Measurements from ENCODE around the gene PTPRN2.

The PTPRN2 gene

DNA sequence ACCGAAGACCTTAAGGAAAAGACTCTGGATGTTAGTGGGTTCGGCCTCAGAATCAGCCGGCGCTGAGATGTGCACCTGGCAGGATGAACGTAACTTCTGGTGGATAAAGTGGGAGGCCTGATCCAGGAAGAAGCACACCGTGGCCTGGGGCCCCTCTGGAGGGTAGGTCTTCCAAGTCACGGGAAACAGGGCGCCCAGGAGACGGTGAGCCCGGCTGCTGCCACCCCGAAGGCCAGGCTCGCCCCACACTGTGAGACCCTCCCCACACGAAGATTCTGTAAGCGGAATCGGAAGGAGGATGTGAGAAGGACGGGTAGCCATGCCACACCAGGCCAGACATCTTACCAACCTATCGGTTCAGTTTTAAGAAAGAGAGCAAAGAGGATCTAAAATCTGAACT is 971.8 kb downstream of the PTPRN2 start:
- H3K4me3 ChIP-seq (ENCODE audit: low read depth, low read length): no peak overlapping the region

GRCh38 chr7:157615101-157615817 is 972.4 kb downstream of the PTPRN2 start:
- H3K4me3 ChIP-seq (ENCODE audit: low read depth, low read length): no peak overlapping the region

GRCh38 chr7:157614457-157615020 is 973.1 kb downstream of the PTPRN2 start:
- H3K4me3 ChIP-seq (ENCODE audit: low read depth, low read length): no peak overlapping the region

- H3K4me3 ChIP-seq (ENCODE audit: low read depth, low read length): no peak overlapping the region
These were observed 973.9 kb downstream of the PTPRN2 start for GRCh38 chr7:157613575-157614322.

GRCh38 chr7:157612664-157613561 is 974.7 kb downstream of the PTPRN2 start:
- no peak overlapping the region for H3K4me3 ChIP-seq (ENCODE audit: low read depth, low read length)

DNA sequence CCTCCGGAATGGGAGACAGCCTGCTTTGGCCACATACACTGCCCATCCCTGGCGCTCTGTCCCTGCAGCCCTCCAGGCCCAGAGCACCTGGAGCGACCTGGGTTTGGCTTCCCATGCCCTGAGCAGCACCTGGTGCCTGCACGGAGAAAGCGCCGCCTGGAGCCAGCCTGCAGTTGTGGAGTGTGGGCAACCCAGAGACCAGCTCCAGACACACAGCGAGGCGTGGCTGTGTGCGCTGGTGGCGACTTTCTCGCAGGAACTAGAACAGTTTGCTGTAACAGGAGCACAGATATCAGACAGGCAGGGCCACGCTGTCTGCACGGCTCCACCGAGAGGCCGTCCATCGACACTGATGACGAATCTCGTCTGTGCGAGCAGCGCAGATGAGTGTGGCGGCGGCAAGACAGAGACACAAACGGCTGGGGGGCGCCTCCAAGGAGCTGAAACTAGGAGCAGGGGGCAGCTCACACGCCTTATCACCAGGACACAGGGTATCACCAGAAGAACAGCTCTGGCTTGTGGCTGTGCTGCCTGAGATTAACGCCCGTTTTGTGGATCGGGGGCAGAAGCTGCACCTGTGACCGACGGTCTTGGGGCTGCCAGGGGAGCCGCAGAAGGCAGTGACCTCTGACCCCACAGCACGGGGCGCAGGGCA is 975.5 kb downstream of the PTPRN2 start:
- no peak overlapping the region for H3K4me3 ChIP-seq (ENCODE audit: low read depth, low read length)

- no peak overlapping the region for H3K4me3 ChIP-seq (ENCODE audit: low read depth, low read length)
These were observed 976.3 kb downstream of the PTPRN2 start for GRCh38 chr7:157611341-157611740.

DNA sequence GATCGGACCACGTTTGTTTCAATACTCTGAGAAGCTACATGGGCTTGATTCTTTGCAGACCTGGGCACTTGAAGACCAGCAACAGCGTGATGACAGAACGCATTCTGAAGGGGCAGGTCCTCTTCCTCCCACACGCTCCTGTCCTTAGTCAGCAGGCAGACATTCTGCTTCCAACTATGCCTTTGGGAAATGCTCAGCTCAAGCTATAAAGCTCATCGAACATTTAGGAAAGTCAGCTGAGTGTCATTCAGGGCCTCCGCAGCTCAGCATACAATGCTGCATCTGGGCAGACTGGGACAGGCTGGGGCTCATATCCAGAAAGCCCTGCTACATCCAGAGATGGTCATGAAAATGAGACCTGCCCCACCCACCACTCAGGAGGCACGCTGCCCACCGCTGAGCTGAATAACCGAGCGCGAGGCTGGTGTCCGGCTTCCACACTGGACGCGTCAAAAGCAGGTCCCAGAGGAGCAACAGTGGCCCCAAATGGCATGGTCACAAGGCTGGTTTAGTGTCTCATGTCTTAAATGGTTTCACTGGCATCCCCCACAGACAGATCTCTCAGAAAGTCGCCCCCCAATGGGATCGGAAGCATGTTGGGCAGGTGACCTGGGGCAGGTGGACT is 976.8 kb downstream of the PTPRN2 start:
- no peak overlapping the region for H3K4me3 ChIP-seq (ENCODE audit: low read depth, low read length)

- no peak overlapping the region for H3K4me3 ChIP-seq (ENCODE audit: low read depth, low read length)
These were observed 977.5 kb downstream of the PTPRN2 start for GRCh38 chr7:157609932-157610640.

- no peak overlapping the region for H3K4me3 ChIP-seq (ENCODE audit: low read depth, low read length)
These were observed 978.1 kb downstream of the PTPRN2 start for GRCh38 chr7:157609516-157609915.

DNA sequence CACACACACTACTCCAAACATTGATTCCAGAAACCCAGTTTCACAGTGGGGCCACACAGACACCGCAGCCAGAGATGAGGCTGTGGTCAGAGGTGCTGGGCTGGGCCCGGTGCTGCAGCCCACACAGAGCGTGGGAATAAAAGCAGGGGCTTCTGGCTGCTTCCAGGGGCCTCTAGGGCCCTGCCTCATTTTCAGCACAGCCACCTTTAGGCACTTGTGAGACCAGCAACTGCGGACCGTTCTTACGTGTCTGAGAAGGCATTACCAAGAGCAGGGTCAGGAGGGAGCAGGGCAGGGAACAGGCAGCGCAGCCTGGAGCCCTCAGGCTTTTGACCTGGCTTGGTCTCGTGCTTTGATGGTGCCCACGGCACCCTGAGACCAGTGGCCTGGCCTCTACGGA is 980.4 kb downstream of the PTPRN2 start:
- H3K4me3 ChIP-seq (ENCODE audit: low read depth, low read length): no peak overlapping the region

DNA sequence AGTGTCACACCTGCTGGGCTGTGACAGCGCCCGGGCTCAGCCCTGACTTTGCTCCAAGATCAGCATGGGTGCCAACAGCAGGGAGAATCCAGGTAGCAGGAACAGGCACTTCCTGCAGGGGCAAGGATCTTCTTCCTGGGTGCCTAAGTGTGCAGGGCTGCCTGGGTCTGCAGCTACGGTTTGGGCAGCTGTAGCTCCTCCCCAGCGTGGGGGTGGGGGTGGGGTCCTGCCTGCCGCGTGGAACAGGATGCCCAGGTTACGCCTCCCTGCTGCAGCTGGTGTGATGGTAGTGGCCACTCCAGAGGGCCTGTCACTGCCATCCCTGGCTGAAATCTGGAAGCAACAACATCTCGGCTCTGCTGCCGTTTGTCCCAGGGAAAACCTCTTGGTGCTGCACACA is 981.5 kb downstream of the PTPRN2 start:
- H3K4me3 ChIP-seq (ENCODE audit: low read depth, low read length): no peak overlapping the region

- H3K4me3 ChIP-seq (ENCODE audit: low read depth, low read length): no peak overlapping the region
These were observed 982.0 kb downstream of the PTPRN2 start for GRCh38 chr7:157605638-157606037.

GRCh38 chr7:157604661-157605381 is 982.8 kb downstream of the PTPRN2 start:
- no peak overlapping the region for H3K4me3 ChIP-seq (ENCODE audit: low read depth, low read length)

DNA sequence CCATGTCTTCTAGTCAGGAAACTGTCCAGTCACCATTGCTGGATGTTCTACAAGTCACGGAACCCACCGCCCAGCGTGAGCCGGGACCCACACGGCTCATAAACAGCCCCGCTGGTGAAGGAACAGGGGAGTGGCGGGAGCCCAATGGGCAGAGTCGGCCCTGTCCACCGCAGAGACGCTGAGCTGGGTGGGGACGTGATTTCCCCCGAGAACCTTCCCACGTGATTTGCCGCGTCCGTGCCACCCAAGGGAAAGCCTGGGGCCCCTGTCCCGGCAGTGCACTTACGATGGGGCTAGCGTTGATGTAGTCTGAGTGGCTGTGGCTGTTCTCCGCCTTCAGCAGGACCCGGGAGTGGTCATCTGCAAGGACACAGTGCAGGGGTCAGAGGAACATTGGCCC is 983.9 kb downstream of the PTPRN2 start:
- H3K4me3 ChIP-seq (ENCODE audit: low read depth, low read length): no peak overlapping the region

DNA sequence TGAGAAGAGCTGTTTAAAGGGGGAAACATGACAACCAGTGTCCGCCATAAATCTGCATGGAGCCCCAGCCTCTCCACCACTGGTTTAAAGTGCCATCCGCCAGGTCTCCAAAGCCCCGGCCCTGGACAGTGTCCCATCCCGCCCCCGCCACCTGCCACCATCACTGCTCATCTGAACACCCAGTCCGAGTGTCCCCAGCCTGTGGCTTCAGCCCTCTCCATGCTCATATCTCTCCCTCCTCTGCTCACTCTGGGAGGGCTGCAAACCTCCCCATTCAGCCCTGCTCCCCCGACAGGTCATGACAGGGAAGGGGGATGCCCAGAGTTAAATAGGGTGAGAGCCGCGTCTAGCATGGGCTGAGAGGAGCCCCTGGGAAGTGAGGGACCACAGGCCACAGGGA is 984.6 kb downstream of the PTPRN2 start:
- no peak overlapping the region for H3K4me3 ChIP-seq (ENCODE audit: low read depth, low read length)

GRCh38 chr7:157602581-157602980 is 985.0 kb downstream of the PTPRN2 start:
- no peak overlapping the region for H3K4me3 ChIP-seq (ENCODE audit: low read depth, low read length)

- no peak overlapping the region for H3K4me3 ChIP-seq (ENCODE audit: low read depth, low read length)
These were observed 985.5 kb downstream of the PTPRN2 start for GRCh38 chr7:157602156-157602555.

GRCh38 chr7:157601530-157601929 is 986.1 kb downstream of the PTPRN2 start:
- H3K4me3 ChIP-seq (ENCODE audit: low read depth, low read length): no peak overlapping the region

Data from iPS-11a (cell line).